ENCODE results near the gene TMEM181.
"Not testable (repeated sequence)": the region's sequence is repeated elsewhere in the genome, so short reads cannot be mapped to it uniquely, and the experiment has no call there.

TMEM181 gene

DNA sequence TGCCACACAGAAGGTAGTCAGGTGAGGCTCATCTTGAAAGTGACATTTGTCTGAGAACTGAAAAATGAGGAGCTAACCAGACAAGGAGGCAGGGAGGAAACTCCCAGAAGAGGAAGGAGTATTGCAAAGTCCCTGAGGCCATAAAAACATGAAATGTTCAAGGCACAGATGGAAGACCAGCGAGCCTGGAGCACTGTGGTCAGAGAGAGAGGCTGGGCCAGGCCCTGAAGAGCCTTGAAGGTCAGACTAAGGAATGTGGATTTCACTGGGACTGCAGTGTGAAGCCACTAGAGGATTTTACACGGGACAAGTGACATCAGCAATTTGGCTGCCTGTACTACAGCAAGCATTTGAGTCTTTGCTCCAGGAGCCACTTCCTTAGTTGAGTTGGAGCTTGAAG is 21.1 kb upstream of the TMEM181 start:
- DNase-seq, result no peak

- DNase-seq, result no peak
These were observed 20.5 kb upstream of the TMEM181 start for GRCh38 chr6:158539413-158539812.

DNA sequence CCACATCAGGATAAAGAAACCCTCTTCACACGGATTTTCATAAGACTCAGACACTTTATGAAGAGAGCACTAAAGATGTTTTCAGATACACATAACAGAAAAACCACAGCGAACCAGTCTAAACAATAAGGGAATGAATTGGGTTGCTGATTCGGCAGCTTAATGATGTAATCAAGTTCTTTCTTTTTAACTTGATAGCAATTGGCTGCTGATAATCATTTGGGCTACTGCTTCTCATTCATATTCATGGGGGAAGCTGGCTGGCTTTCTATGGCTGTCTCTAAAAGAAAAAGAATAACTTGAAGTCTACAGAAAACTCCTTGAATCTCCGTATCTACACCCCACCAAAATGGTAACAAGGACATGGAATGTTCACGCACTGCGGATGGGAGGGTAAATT is 20.0 kb upstream of the TMEM181 start:
- DNase-seq, result no peak

- DNase-seq, result no peak
These were observed 16.2 kb upstream of the TMEM181 start for GRCh38 chr6:158543606-158544185.

GRCh38 chr6:158544428-158544827 is 15.5 kb upstream of the TMEM181 start:
- no peak for DNase-seq

- no peak for DNase-seq
These were observed 14.6 kb upstream of the TMEM181 start for GRCh38 chr6:158545043-158545966.

GRCh38 chr6:158548418-158549161 is 11.3 kb upstream of the TMEM181 start:
- DNase-seq, result no peak

DNA sequence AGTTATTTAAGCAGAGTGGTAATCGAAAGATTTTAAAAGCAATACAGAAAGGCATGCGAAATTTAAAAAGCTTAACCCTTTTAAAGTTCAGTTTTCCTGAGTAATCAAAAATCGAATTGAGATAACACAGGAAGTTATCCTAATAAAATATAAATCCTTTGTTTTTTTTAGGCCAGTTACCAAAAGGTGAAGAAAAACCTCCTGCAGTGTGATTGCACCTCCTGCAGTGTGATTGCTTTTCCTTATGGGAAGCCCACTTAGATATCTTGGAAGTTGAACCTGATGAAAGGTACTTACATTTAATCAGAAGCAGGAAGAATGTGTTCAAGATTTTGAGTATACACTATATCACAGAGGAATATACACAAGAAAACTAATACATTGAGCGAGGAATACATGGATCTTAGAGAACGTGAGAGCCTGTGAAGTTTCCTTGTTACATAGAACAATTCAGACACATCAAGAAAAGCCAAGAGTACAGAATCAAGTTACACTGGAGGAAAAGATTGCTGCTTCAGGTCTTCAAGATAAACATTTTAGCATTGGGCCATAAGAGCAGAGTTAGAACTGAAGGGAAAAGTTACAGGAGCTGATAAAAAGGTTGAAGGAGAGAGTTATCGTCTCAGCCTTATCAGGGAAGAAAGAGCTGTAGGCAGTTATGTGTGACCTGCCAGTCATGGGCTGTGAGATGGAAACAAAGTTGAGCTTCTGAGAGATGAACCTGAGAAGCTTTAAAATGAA is 7.7 kb upstream of the TMEM181 start:
- no peak for DNase-seq

GRCh38 chr6:158552796-158553138 is 7.1 kb upstream of the TMEM181 start:
- DNase-seq, result no peak

- DNase-seq, result no peak
These were observed 5.1 kb upstream of the TMEM181 start for GRCh38 chr6:158554611-158555361.

DNA sequence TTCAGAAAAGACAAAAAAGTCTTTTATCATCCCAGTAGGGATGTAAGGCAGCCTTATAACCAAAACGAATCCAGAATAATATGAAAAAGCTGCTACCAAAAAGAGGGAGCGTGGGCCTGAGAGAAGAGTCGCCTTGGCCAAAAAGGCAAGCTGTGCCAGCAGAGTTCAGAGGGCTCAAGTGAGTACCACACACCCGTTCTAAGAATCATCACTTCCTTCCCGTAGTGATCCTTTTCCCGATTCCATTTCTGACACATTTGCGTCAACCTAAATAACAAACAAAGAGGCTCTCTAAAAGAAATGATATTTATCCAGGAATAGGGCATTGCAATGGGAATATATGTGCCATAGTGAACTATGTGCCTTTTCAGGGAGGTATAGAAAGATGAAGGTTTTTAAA is 3.8 kb upstream of the TMEM181 start:
- DNase-seq, result no peak

DNA sequence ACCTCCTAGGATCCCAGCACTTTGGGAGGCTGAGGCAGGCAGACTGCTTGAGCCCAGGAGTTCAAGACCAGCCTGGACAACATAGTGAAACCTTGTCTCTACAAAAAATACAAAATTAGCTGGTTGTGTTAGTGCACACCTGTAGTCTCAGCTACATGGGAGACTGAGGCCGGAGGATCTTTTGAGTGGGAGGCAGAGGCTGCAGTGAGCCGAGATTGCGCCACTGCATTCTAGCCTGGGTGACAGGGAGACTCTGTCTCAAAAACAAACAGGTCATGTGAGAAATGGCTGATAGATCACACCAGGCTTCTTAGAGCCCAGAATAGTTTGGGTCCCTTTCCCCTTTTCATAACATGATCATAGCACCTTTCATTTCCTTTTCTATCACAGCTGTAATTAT is 2.8 kb upstream of the TMEM181 start:
- not testable (repeated sequence) for DNase-seq

GRCh38 chr6:158557927-158558326 is 2.0 kb upstream of the TMEM181 start:
- no peak for DNase-seq

DNA sequence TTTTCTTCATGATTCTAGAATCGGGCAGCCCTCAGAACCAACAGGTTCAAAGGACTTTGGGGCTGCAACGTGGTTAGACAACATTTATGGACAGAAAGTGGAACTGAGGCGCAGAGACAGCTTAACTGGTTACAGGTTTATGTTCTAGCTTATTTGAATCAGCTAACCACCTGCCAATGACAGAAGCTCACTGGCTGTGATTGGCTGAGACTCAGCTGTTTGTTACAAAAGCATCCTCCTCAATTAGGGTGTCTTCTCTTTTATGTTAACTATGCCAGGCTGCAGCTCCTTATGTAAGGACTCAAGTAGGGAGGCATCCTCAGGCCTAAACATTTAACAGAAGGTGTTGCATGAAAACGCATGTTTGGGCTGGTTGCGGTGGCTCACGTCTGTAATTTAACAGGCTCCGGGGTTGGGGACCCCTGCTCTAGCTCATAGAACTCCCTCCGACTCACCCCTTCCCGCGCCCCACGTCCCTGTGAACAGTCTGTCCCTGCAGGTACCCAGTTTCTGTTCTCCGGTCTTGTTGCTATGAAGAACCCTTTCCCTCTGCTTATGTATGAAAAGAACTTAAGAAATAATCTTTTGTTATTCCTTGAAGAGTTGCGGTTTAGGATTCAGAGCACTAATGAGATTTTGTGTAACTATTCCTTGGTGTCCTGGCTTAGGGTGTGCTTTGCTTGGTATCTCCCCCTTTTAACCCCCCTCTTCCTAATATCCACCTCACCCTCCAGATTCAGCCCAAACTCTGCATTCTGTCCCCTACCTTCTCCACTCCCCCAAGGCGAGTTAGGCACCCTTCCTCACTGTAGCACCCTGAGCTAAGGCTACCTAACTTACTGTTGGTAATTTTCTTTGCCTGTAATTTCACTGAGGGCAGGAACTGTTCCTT is 1.2 kb upstream of the TMEM181 start:
- no peak for DNase-seq

DNA sequence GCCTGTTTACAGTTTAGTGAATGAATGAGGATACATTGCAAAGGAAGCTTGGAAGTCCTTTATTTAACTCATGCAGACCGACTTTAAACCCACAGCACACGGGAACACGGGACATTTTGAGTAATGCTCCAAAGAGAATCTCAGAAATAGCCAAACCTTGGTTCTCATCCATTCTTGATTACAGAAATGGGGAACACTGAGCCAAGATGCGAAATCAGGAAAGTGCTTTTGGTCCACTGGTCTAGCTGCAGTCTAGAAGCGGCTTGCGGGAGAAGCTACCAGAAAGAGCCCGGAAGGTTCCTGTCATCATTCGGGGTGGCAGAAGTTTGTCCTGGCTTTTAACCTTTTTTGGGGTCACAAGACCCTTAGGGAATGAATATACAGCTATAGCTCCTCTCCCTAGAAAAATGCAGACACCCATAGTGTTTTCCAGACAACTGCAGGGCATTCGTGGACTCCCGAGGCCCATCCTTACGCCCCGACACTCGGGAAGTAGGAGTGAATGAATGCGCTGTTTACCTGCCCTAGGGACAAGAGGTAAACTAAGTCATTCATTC is 475 bp upstream of the TMEM181 start:
- DNase-seq, result no peak

- DNase-seq, result peak in 1 of 6 experiments; percentile 41
These were observed 987 bp downstream of the TMEM181 start for GRCh38 chr6:158560836-158561320.

GRCh38 chr6:158561321-158561884 is 1.5 kb downstream of the TMEM181 start:
- DNase-seq, result no peak

GRCh38 chr6:158561938-158562337 is 2.0 kb downstream of the TMEM181 start:
- DNase-seq, result no peak

DNA sequence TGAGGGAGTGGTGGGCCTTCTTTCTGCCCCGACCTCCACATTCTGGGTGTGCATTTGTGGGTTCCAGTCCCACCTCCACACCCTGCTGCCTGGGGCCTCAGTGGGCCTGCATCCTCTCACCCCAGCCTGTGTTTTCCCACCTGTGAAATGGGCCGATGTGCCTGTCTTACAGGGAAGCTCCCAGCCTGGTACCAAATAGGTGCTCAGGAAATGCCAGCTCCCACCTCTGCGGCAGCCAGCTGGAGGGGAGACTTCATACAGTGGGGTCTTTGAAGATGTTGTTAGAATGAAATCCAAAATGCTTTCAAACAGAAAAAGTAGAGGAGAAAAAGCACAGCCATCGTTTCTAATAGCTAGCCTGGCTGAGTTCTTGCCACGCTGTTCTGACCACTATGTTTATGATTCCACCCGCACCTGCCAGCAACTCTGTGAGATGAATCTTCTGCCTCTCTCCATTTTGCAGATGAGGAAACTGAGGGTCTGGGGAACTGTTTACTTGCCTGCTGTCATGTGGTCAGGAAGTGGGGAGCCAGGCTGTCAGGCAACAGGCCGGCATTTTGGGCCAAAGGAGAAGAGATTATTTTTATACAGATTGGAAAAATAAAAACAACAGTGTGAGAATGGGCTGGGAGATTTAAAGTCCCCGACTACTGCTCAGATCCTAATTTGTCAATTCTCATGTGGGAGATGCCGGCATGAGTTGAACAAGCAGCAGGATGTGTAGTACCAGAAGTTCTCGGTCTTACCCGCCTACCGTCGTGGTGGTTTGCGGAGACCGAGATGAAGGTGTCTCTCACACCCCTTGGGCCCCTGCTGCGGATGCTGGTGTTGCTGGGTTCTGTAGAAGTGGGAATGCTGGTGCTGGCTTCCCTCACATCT is 4.6 kb downstream of the TMEM181 start:
- no peak for DNase-seq

GRCh38 chr6:158565122-158565429 is 5.2 kb downstream of the TMEM181 start:
- DNase-seq, result no peak
